WTC11 (cell line): ENCODE data around the gene RNF44.

ENCODE experiments used
- EMX1 ChIP-seq: fragments of 250-450 bp; sonication (Bioruptor Pico); IDR thresholded peaks from 2 replicates; pipeline ENCODE4 v1.8.0; 2021; ENCODE audit warnings: mild to moderate bottlenecking
- FOXK1 ChIP-seq: sonication (generic); formaldehyde crosslinking; IDR thresholded peaks from 2 replicates; pipeline ENCODE4 v1.8.0; 2022; ENCODE audit warnings: mild to moderate bottlenecking, moderate library complexity, missing genetic modification reagents
- NFYB ChIP-seq: sonication (generic); formaldehyde crosslinking; conservative IDR thresholded peaks from 2 replicates; pipeline ENCODE4 v1.8.0; 2022; ENCODE audit warnings: low read depth, missing genetic modification reagents
- RELA ChIP-seq: sonication (generic); formaldehyde crosslinking; IDR thresholded peaks from 2 replicates; pipeline ENCODE4 v1.8.1; 2022; ENCODE audit warnings: missing genetic modification reagents, mild to moderate bottlenecking, borderline replicate concordance
- ZNF263 ChIP-seq: sonication (generic); formaldehyde crosslinking; IDR thresholded peaks from 2 replicates; pipeline ENCODE4 v1.8.1; 2022; ENCODE audit warnings: low read depth, mild to moderate bottlenecking, moderate library complexity, missing genetic modification reagents
- ZNF423 ChIP-seq: fragments of 250-450 bp; sonication (Bioruptor Pico); IDR thresholded peaks from 2 replicates; pipeline ENCODE4 v2.1.2; 2022; ENCODE audit warnings: mild to moderate bottlenecking, moderate library complexity
- TF ChIP-seq, protein P1 (sequence below): fragments of 200-600 bp; IDR thresholded peaks from 2 replicates; pipeline ENCODE4 v1.8.0; 2022; ENCODE audit warnings: antibody characterized with exemption
- TF ChIP-seq, protein P2 (sequence below): sonication (generic); formaldehyde crosslinking; IDR thresholded peaks from 2 replicates; pipeline ENCODE4 v1.8.1; 2023; ENCODE audit warnings: mild to moderate bottlenecking, moderate library complexity, missing genetic modification reagents
- TF ChIP-seq, protein P3 (sequence below): sonication (generic); formaldehyde crosslinking; IDR thresholded peaks from 2 replicates; pipeline ENCODE4 v1.8.0; 2022; ENCODE audit warnings: missing genetic modification reagents
- TF ChIP-seq, protein P4 (sequence below): sonication (generic); formaldehyde crosslinking; IDR thresholded peaks from 2 replicates; pipeline ENCODE4 v1.8.0; 2022; ENCODE audit warnings: mild to moderate bottlenecking, missing genetic modification reagents
- TF ChIP-seq, protein P5 (sequence below): sonication (generic); formaldehyde crosslinking; IDR thresholded peaks from 2 replicates; pipeline ENCODE4 v1.8.1; 2023; ENCODE audit warnings: mild to moderate bottlenecking, missing genetic modification reagents
- TF ChIP-seq, protein P6 (sequence below): sonication (generic); formaldehyde crosslinking; IDR thresholded peaks from 2 replicates; pipeline ENCODE4 v1.8.0; 2022; ENCODE audit warnings: mild to moderate bottlenecking, missing genetic modification reagents

DNA sequence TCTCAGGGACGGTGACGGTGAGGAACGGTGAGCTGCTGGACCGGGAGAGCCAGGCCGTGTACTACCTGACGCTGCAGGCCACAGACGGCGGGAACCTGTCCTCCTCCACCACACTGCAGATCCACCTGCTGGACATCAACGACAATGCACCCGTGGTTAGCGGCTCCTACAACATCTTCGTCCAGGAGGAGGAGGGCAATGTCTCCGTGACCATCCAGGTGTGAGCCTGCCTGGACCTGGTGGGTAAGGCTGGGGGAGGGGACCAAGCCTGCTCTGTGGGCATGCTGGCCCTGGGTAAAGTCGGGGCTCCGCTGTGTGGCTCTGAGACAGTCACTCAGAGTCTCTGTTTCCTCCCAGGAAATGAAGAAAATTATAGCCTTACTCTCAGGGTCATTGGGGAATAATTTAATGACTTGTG, 41.2 kb upstream of the RNF44 start:
- TF ChIP-seq, protein P1, sequence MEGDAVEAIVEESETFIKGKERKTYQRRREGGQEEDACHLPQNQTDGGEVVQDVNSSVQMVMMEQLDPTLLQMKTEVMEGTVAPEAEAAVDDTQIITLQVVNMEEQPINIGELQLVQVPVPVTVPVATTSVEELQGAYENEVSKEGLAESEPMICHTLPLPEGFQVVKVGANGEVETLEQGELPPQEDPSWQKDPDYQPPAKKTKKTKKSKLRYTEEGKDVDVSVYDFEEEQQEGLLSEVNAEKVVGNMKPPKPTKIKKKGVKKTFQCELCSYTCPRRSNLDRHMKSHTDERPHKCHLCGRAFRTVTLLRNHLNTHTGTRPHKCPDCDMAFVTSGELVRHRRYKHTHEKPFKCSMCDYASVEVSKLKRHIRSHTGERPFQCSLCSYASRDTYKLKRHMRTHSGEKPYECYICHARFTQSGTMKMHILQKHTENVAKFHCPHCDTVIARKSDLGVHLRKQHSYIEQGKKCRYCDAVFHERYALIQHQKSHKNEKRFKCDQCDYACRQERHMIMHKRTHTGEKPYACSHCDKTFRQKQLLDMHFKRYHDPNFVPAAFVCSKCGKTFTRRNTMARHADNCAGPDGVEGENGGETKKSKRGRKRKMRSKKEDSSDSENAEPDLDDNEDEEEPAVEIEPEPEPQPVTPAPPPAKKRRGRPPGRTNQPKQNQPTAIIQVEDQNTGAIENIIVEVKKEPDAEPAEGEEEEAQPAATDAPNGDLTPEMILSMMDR: peak; percentile 64
- TF ChIP-seq, protein P2, sequence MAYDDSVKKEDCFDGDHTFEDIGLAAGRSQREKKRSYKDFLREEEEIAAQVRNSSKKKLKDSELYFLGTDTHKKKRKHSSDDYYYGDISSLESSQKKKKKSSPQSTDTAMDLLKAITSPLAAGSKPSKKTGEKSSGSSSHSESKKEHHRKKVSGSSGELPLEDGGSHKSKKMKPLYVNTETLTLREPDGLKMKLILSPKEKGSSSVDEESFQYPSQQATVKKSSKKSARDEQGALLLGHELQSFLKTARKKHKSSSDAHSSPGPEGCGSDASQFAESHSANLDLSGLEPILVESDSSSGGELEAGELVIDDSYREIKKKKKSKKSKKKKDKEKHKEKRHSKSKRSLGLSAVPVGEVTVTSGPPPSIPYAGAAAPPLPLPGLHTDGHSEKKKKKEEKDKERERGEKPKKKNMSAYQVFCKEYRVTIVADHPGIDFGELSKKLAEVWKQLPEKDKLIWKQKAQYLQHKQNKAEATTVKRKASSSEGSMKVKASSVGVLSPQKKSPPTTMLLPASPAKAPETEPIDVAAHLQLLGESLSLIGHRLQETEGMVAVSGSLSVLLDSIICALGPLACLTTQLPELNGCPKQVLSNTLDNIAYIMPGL (CRISPR knock-in tag): 0 out of 2 replicates have a peak, but pooled peaks have one; percentile 50
- TF ChIP-seq, protein P3, sequence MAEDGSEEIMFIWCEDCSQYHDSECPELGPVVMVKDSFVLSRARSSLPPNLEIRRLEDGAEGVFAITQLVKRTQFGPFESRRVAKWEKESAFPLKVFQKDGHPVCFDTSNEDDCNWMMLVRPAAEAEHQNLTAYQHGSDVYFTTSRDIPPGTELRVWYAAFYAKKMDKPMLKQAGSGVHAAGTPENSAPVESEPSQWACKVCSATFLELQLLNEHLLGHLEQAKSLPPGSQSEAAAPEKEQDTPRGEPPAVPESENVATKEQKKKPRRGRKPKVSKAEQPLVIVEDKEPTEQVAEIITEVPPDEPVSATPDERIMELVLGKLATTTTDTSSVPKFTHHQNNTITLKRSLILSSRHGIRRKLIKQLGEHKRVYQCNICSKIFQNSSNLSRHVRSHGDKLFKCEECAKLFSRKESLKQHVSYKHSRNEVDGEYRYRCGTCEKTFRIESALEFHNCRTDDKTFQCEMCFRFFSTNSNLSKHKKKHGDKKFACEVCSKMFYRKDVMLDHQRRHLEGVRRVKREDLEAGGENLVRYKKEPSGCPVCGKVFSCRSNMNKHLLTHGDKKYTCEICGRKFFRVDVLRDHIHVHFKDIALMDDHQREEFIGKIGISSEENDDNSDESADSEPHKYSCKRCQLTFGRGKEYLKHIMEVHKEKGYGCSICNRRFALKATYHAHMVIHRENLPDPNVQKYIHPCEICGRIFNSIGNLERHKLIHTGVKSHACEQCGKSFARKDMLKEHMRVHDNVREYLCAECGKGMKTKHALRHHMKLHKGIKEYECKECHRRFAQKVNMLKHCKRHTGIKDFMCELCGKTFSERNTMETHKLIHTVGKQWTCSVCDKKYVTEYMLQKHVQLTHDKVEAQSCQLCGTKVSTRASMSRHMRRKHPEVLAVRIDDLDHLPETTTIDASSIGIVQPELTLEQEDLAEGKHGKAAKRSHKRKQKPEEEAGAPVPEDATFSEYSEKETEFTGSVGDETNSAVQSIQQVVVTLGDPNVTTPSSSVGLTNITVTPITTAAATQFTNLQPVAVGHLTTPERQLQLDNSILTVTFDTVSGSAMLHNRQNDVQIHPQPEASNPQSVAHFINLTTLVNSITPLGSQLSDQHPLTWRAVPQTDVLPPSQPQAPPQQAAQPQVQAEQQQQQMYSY (CRISPR knock-in tag): no peak
- TF ChIP-seq EMX1 (no peak), RELA (CRISPR knock-in tag) (no peak), ZNF263 (CRISPR knock-in tag) (no peak), FOXK1 (no peak), NFYB (CRISPR knock-in tag) (no peak), ZNF423 (no peak)
- TF ChIP-seq, protein P4, sequence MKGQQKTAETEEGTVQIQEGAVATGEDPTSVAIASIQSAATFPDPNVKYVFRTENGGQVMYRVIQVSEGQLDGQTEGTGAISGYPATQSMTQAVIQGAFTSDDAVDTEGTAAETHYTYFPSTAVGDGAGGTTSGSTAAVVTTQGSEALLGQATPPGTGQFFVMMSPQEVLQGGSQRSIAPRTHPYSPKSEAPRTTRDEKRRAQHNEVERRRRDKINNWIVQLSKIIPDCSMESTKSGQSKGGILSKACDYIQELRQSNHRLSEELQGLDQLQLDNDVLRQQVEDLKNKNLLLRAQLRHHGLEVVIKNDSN: no peak
- TF ChIP-seq, protein P5, sequence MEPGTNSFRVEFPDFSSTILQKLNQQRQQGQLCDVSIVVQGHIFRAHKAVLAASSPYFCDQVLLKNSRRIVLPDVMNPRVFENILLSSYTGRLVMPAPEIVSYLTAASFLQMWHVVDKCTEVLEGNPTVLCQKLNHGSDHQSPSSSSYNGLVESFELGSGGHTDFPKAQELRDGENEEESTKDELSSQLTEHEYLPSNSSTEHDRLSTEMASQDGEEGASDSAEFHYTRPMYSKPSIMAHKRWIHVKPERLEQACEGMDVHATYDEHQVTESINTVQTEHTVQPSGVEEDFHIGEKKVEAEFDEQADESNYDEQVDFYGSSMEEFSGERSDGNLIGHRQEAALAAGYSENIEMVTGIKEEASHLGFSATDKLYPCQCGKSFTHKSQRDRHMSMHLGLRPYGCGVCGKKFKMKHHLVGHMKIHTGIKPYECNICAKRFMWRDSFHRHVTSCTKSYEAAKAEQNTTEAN: no peak
- TF ChIP-seq, protein P6, sequence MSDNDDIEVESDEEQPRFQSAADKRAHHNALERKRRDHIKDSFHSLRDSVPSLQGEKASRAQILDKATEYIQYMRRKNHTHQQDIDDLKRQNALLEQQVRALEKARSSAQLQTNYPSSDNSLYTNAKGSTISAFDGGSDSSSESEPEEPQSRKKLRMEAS (CRISPR knock-in tag): peak; percentile 43; the same call in 1 of the 2 replicates
